ENCODE results near the gene CD248. TPM values are rescaled to one million over a fixed set of nuclear protein-coding genes. Genes with fewer than 3 reads are reported as not detected.

The CD248 gene
- total RNA-seq, 3 donors from 2014 or later = 17.3 to 69.1 (median 24.9) TPM

- Histone ChIP-seq H3K4me1 (peaks cover 0 to 15% of the 10 kb centered on the region in 2 donors), H3K9me3 (no peaks in the 10 kb centered on the region), H3K4me3 (no peak overlapping the region), H3K27me3 (no peaks in the 10 kb centered on the region), H3K36me3 (no peaks in the 10 kb centered on the region), H3K27ac (no peak overlapping the region)
- TF ChIP-seq POLR2AphosphoS5 (IDR thresholded peaks at IDR 0.05) = no peak
- TF ChIP-seq, protein P1, sequence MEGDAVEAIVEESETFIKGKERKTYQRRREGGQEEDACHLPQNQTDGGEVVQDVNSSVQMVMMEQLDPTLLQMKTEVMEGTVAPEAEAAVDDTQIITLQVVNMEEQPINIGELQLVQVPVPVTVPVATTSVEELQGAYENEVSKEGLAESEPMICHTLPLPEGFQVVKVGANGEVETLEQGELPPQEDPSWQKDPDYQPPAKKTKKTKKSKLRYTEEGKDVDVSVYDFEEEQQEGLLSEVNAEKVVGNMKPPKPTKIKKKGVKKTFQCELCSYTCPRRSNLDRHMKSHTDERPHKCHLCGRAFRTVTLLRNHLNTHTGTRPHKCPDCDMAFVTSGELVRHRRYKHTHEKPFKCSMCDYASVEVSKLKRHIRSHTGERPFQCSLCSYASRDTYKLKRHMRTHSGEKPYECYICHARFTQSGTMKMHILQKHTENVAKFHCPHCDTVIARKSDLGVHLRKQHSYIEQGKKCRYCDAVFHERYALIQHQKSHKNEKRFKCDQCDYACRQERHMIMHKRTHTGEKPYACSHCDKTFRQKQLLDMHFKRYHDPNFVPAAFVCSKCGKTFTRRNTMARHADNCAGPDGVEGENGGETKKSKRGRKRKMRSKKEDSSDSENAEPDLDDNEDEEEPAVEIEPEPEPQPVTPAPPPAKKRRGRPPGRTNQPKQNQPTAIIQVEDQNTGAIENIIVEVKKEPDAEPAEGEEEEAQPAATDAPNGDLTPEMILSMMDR (IDR thresholded peaks at IDR 0.05) = no peak
- no peak for TF ChIP-seq POLR2A (IDR thresholded peaks at IDR 0.05)
- intact Hi-C loops (cut with DNase I; ENCODE audit: low total_unique reads) = loop anchor here (10.0 kb wide), 1 partner anchor 359 kb away; no protein-coding TSS in a partner anchor
- DNase-seq (ENCODE audit: low spot score in 2 of 2) = no peak
Measured at GRCh38 chr11:66285250-66285947, 31.4 kb downstream of the CD248 start.

DNA sequence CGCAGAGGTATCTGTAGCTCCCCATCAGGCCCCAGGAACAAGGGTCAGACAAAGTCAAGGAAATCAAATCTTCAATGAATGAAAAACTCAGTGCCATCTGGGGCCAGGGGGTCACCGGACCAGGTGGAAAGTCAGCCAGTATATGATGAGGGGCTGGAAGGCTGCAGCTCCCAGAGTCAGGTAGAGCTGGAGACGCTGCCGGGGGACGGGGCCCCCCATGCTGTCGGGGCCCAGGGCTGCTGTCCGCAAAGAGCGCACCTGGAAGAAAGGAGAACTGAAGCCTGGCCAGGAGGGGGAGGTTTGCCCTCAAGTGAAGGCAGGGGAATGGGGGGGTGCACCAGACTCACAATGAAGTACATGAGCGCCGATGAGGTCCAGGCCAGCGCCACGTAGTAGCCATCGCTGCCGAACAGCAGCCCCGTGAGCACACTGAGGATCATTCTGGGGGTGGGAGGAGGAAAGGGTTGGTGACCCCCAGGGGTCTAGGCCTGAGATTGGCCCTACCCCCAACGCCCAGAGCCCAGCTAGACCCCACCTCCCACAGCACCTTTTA, 32.2 kb downstream of the CD248 start:
- Histone ChIP-seq H3K4me3 (no peak overlapping the region), H3K27ac (no peak overlapping the region), H3K9me3 (no peaks in the 10 kb centered on the region), H3K27me3 (no peaks in the 10 kb centered on the region), H3K4me1 (peaks cover 0 to 9% of the 10 kb centered on the region in 2 donors), H3K36me3 (no peaks in the 10 kb centered on the region)
- DNase-seq (ENCODE audit: low spot score in 2 of 2) = no peak
- intact Hi-C loops (cut with DNase I; ENCODE audit: low total_unique reads) = loop anchor here (10.0 kb wide), 1 partner anchor 360 kb away; no protein-coding TSS in a partner anchor
- TF ChIP-seq, protein P1 (IDR thresholded peaks at IDR 0.05) = no peak

- no peaks in the 10 kb centered on the region for H3K27me3 ChIP-seq
- DNase-seq (ENCODE audit: low spot score in 2 of 2) = no peak
- peaks cover under 1 to 8% of the 10 kb centered on the region in 2 donors for H3K4me1 ChIP-seq
- TF ChIP-seq POLR2A (IDR thresholded peaks at IDR 0.05) (no peak), POLR2AphosphoS5 (IDR thresholded peaks at IDR 0.05) (no peak)
- H3K4me3 ChIP-seq = no peak overlapping the region
- intact Hi-C loops (cut with DNase I; ENCODE audit: low total_unique reads) = loop anchor here (1.0 to 10.0 kb wide), 2 partner anchors 61 to 361 kb away; no protein-coding TSS in a partner anchor
- H3K27ac ChIP-seq = no peak overlapping the region
- H3K36me3 ChIP-seq = no peaks in the 10 kb centered on the region
- H3K9me3 ChIP-seq = no peaks in the 10 kb centered on the region
Measured at GRCh38 chr11:66283461-66284105, 33.3 kb downstream of the CD248 start.

GRCh38 chr11:66282468-66283455, 34.1 kb downstream of the CD248 start:
- peaks cover 1 to 4% of the 10 kb centered on the region in 2 donors for H3K4me1 ChIP-seq
- no peaks in the 10 kb centered on the region for H3K36me3 ChIP-seq
- intact Hi-C loops (cut with DNase I; ENCODE audit: low total_unique reads) = loop anchor here (1.0 to 10.0 kb wide), 2 partner anchors 60 to 362 kb away; no protein-coding TSS in a partner anchor
- DNase-seq (ENCODE audit: low spot score in 2 of 2) = peak; percentile 93 to 97
- H3K9me3 ChIP-seq = no peaks in the 10 kb centered on the region
- H3K27ac ChIP-seq = peak overlapping the region in 1 of 2 donors; percentile 14
- TF ChIP-seq POLR2A (IDR thresholded peaks at IDR 0.05) (no peak), POLR2AphosphoS5 (IDR thresholded peaks at IDR 0.05) (peak in 2 of 3 donors; percentile 29 to 37)
- TF ChIP-seq, protein P1 (IDR thresholded peaks at IDR 0.05) = peak; percentile 96 to 98 (median 96)
- no peaks in the 10 kb centered on the region for H3K27me3 ChIP-seq
- peak overlapping the region in 1 of 3 donors; percentile 12 for H3K4me3 ChIP-seq
